HepG2 (cell line): Measurements from ENCODE around the gene HYI. TPM values are rescaled to one million over a fixed set of nuclear protein-coding genes. Genes with fewer than 3 reads are reported as not detected.

Source experiments
- ATAC-seq: fragments of 200-7000 bp; cut with Tn5 transposase; 3 replicates; pipeline ENCODE4 v1.9.1; 2020; ENCODE audit warnings: mild to moderate bottlenecking, moderate library complexity
- BruUV-seq: library from RNA; stranded (reverse); fragments of 400-500 nt; replicated peaks from 2 replicates; lab custom pipeline; 2021; lab: Mats Ljungman, UMichigan
- CTCF ChIA-PET: fragments of 300-600 bp; formaldehyde crosslinking; extraction: SDS; loops from one replicate; lab custom pipeline; 2021; ENCODE audit warnings: low total read pairs, inconsistent platforms, low intra/inter-chr PET ratio; lab: Yijun Ruan, JAX
- POLR2A ChIA-PET: fragments of 350-600 bp; sonication (Branson Sonifier 250); formaldehyde crosslinking; loops from one replicate; lab custom pipeline; 2020; ENCODE audit warnings: antibody characterized with exemption, inconsistent platforms; lab: Yijun Ruan, JAX
- DNase-seq: peaks from one replicate; pipeline ENCODE4 v3.0.0-alpha.2; 2015; ENCODE audit warnings: low spot score
- FAIRE-seq: peaks from 3 replicates; lab custom pipeline; 2011; peaks lifted over from hg19 to GRCh38; lab: Jason Lieb, UNC
- H2AFZ ChIP-seq: one replicate; pipeline ENCODE4 v1.6.1; 2011; ENCODE audit warnings: low read length, inconsistent platforms
- H3K27ac ChIP-seq: fragments of 300-600 bp; 3 replicates; pipeline ENCODE4 v1.8.0; 2011; ENCODE audit warnings: mixed run types, mild to moderate bottlenecking, mixed read lengths, low read length, inconsistent platforms; ENCODE audit not compliant: insufficient read depth; ENCODE audit errors: extremely low read length
- H3K27me3 ChIP-seq, 2 experiments: fragments of 200-600 bp in 1 of 2; 2 replicates in 1 of 2; 3 replicates in 1 of 2; pipeline versions ENCODE4 v1.6.0 to v1.8.0; 2011; ENCODE audit warnings: low read length in 2 of 2, mild to moderate bottlenecking in 2 of 2, moderate library complexity in 2 of 2, inconsistent platforms in 1 of 2; ENCODE audit not compliant: insufficient read depth in 2 of 2, control insufficient read depth in 1 of 2
- H3K36me3 ChIP-seq, 2 experiments: fragments of 200-600 bp in 1 of 2; replicated peaks in 1 of 2; 2 replicates in 1 of 2; 3 replicates in 1 of 2; pipeline versions ENCODE4 v1.5.1 to v1.8.0; 2011; ENCODE audit warnings: low read length in 2 of 2, inconsistent platforms in 1 of 2; ENCODE audit not compliant: insufficient read depth in 2 of 2, control insufficient read depth in 1 of 2
- H3K4me1 ChIP-seq: 2 replicates; pipeline ENCODE4 v1.5.1; 2012; ENCODE audit warnings: low read length, inconsistent platforms; ENCODE audit not compliant: insufficient read depth
- H3K4me2 ChIP-seq: 2 replicates; pipeline ENCODE4 v1.6.0; 2011; ENCODE audit warnings: low read depth, low read length, inconsistent platforms
- H3K4me3 ChIP-seq, 3 experiments: fragments of 200-600 bp in 1 of 3; sonication (generic), shearing (Covaris generic) in 1 of 3; replicated peaks in 1 of 3; 2 replicates each; pipeline ENCODE4 v1.5.1; 2011 to 2016; ENCODE audit warnings: low read length in 3 of 3, inconsistent platforms in 2 of 3, low read depth in 2 of 3, mild to moderate bottlenecking in 2 of 3, control low read depth in 1 of 3, mixed read lengths in 1 of 3; ENCODE audit not compliant: insufficient read depth in 1 of 3
- H3K79me2 ChIP-seq: one replicate; pipeline ENCODE4 v1.6.1; 2011; ENCODE audit warnings: low read length, inconsistent platforms; ENCODE audit not compliant: insufficient read depth
- H3K9ac ChIP-seq: 2 replicates; pipeline ENCODE4 v1.6.0; 2011; ENCODE audit warnings: mild to moderate bottlenecking, low read depth, low read length, inconsistent platforms; ENCODE audit not compliant: insufficient read depth
- H3K9me3 ChIP-seq: 2 replicates; pipeline ENCODE4 v1.5.1; 2012; ENCODE audit warnings: mild to moderate bottlenecking, low read length
- H4K20me1 ChIP-seq: 2 replicates; pipeline ENCODE4 v1.6.0; 2011; ENCODE audit warnings: inconsistent platforms, mild to moderate bottlenecking, low read length, moderate library complexity; ENCODE audit not compliant: insufficient read depth
- AFF4 ChIP-seq: sonication (generic); formaldehyde crosslinking; IDR thresholded peaks from 2 replicates; pipeline ENCODE4 v1.4.0; 2020; ENCODE audit warnings: missing genetic modification reagents
- CEBPG ChIP-seq: IDR thresholded peaks from 2 replicates; pipeline ENCODE4 v1.6.1; 2016
- GLMP ChIP-seq: sonication (generic); formaldehyde crosslinking; IDR thresholded peaks from 2 replicates; pipeline ENCODE4 v1.9.0; 2021; ENCODE audit warnings: missing genetic modification reagents, mild to moderate bottlenecking, borderline replicate concordance
- HDAC2 ChIP-seq: sonication (generic); formaldehyde crosslinking; IDR thresholded peaks from 2 replicates; pipeline ENCODE4 v1.4.0; 2020; ENCODE audit warnings: missing genetic modification reagents
- POLR2AphosphoS2 ChIP-seq: IDR thresholded peaks from 2 replicates; pipeline ENCODE4 v1.6.1; 2011; ENCODE audit warnings: low read depth, low read length, improper control_type of control experiment
- TFDP2 ChIP-seq: sonication (generic); formaldehyde crosslinking; IDR thresholded peaks from 2 replicates; pipeline ENCODE4 v1.4.0; 2020; ENCODE audit warnings: missing genetic modification reagents
- ZBTB2 ChIP-seq: sonication (generic); formaldehyde crosslinking; IDR thresholded peaks from 2 replicates; pipeline ENCODE4 v1.8.0; 2022; ENCODE audit warnings: low read depth, missing genetic modification reagents
- ZBTB42 ChIP-seq: sonication (generic); formaldehyde crosslinking; IDR thresholded peaks from 2 replicates; pipeline ENCODE4 v1.5.0; 2020; ENCODE audit warnings: mild to moderate bottlenecking, missing genetic modification reagents
- ZNF543 ChIP-seq: sonication (generic); formaldehyde crosslinking; IDR thresholded peaks from 2 replicates; pipeline ENCODE4 v1.4.0; 2020; ENCODE audit warnings: mild to moderate bottlenecking, missing genetic modification reagents
- ZXDC ChIP-seq: sonication (generic); formaldehyde crosslinking; IDR thresholded peaks from 2 replicates; pipeline ENCODE4 v1.5.0; 2020; ENCODE audit warnings: mild to moderate bottlenecking, missing genetic modification reagents
- WGBS: methylation state at CpG from one replicate; pipeline ENCODE4 v1.1.6; 2017; ENCODE audit warnings: low lambda C conversion rate; 5-methylcytosine and 5-hydroxymethylcytosine counted together
- in situ Hi-C: cut with HindIII; loops from 2 replicates; pipeline ENCODE4 v1.10.0; 2017; ENCODE audit warnings: low pct_unique_long_range_greater_than_20kb; ENCODE audit not compliant: extremely low pct_ligation_motif_present
- intact Hi-C: fragments of 100-400 bp; cut with micrococcal nuclease; formaldehyde crosslinking; loops from one replicate; pipeline ENCODE4 v1.10.0; 2022; ENCODE audit not compliant: unreplicated experiment
- polyA plus RNA-seq, 8 experiments: library from polyadenylated mRNA; depleted of rRNA in 3 of 8; stranded (reverse) in 7 of 8; unstranded in 1 of 8; fragments of >200 nt; fragmentation: Illumina TruSeq in 4 of 8; extraction: Trizol in 4 of 8; gene quantifications; 2 replicates each; pipeline versions ENCODE4 v1.2.1 to v1.2.3, GENCODE V29; 2011 to 2016; ENCODE audit warnings: low read depth in 4 of 8, missing spikeins in 1 of 8, mixed read lengths in 1 of 8; ENCODE audit not compliant: insufficient read depth in 1 of 8
- total RNA-seq, 5 experiments: library from RNA; depleted of rRNA; stranded (reverse); fragments of >200 nt; fragmentation: Illumina TruSeq; extraction: Trizol; gene quantifications; 2 replicates each; pipeline ENCODE4 v1.2.3, GENCODE V29; 2016; ENCODE audit warnings: low read depth in 1 of 5
- TF ChIP-seq, protein P1 (sequence below): sonication (generic); formaldehyde crosslinking; IDR thresholded peaks from 2 replicates; pipeline ENCODE4 v1.9.0; 2021; ENCODE audit warnings: missing genetic modification reagents, borderline replicate concordance
- TF ChIP-seq, protein P2 (sequence below): sonication (generic); formaldehyde crosslinking; IDR thresholded peaks from 2 replicates; pipeline ENCODE4 v1.5.0; 2020; ENCODE audit warnings: missing genetic modification reagents, mild to moderate bottlenecking, borderline replicate concordance

The HYI gene
- total and polyA plus RNA-seq, 2 of the 13 experiments (the other 11 are each of a cell fraction or from before 2014, with no cell fraction given): not detected

DNA sequence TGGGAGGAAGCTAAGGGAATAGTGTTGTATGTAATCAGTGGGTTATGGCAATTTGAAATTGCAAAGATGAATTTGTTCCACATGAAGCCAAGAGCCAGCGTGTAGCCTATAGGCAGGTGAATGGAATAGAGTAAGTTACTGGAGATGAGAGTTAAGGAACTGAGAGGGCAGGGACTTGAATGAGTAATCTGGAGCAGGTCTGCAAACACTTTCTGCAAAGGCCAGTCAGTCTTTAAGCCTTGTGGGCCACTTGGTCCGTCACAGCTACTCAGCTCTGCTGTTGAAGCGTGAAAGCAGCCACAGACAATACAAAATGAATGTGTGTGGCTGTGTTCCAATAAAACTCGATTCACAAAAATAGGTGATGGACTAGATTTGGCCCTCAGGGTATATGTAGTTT, 34.9 kb downstream of the HYI start:
- no peak overlapping the region for H3K4me2 ChIP-seq
- no peaks in the 10 kb centered on the region for H3K9me3 ChIP-seq
- ChIA-PET POLR2A (no interaction called here), CTCF (no interaction called here)
- in situ Hi-C loops (loop anchor here (25.0 kb wide), 1 partner anchor 507 kb away; no protein-coding TSS in a partner anchor), intact Hi-C loops (no loop called here)
- peaks cover 12 to 53% of the 10 kb centered on the region in 2 experiments for H3K36me3 ChIP-seq
- H3K27me3 ChIP-seq: no peaks in the 10 kb centered on the region
- 86% methylated on average over 4 of the region's 4 CpGs for WGBS
- no peak overlapping the region for H2AFZ ChIP-seq
- H3K4me1 ChIP-seq: peaks cover 16% of the 10 kb centered on the region
- no peak overlapping the region for H3K27ac ChIP-seq
- H3K79me2 ChIP-seq: no peaks in the 10 kb centered on the region
- ATAC-seq (no peak), DNase-seq (no peak), FAIRE-seq (no peak)
- no peaks in the 10 kb centered on the region for H4K20me1 ChIP-seq
- no peak for TF ChIP-seq ZXDC (CRISPR knock-in tag)
- no peak for TF ChIP-seq ZBTB42 (CRISPR knock-in tag)
- TF ChIP-seq TFDP2: no peak
- TF ChIP-seq ZBTB2: no peak
- no peak for TF ChIP-seq GLMP (CRISPR knock-in tag)
- TF ChIP-seq, protein P1, sequence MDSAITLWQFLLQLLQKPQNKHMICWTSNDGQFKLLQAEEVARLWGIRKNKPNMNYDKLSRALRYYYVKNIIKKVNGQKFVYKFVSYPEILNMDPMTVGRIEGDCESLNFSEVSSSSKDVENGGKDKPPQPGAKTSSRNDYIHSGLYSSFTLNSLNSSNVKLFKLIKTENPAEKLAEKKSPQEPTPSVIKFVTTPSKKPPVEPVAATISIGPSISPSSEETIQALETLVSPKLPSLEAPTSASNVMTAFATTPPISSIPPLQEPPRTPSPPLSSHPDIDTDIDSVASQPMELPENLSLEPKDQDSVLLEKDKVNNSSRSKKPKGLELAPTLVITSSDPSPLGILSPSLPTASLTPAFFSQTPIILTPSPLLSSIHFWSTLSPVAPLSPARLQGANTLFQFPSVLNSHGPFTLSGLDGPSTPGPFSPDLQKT (CRISPR knock-in tag): no peak
- no peak for TF ChIP-seq ZNF543 (CRISPR knock-in tag)
- no peak for TF ChIP-seq POLR2AphosphoS2
- no peak for TF ChIP-seq HDAC2 (CRISPR knock-in tag)
- no peak for TF ChIP-seq AFF4
- TF ChIP-seq CEBPG (CRISPR knock-in tag): no peak
- TF ChIP-seq, protein P2, sequence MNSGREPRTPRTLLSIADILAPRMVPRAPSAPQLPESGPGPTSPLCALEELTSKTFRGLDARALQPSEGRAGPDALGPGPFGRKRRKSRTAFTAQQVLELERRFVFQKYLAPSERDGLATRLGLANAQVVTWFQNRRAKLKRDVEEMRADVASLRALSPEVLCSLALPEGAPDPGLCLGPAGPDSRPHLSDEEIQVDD (CRISPR knock-in tag): no peak
- H3K9ac ChIP-seq: no peak overlapping the region
- no peak overlapping the region for H3K4me3 ChIP-seq
- no TSS peak for BruUV-seq
